HEK293 (cell line): ENCODE data around the gene STK32C.

ENCODE experiments used
- CTCF ChIA-PET: fragments of 350-600 bp; formaldehyde crosslinking; extraction: SDS; loops from one replicate; lab custom pipeline; 2021; ENCODE audit warnings: antibody characterized with exemption; lab: Yijun Ruan, JAX
- POLR2A ChIA-PET: fragments of 300-600 bp; formaldehyde crosslinking; extraction: SDS; loops from one replicate; lab custom pipeline; 2020; ENCODE audit warnings: antibody characterized with exemption, inconsistent platforms; lab: Yijun Ruan, JAX
- H3K27ac ChIP-seq: fragments of 200-500 bp; sonication (Bioruptor generic); 2 replicates; pipeline ENCODE4 v1.5.1; 2014; ENCODE audit warnings: low read depth, low read length, control low read depth, inconsistent platforms; ENCODE audit errors: extremely low read depth
- H3K36me3 ChIP-seq, 2 experiments: fragments of 200-500 bp in 1 of 2; sonication (Bioruptor generic) in 1 of 2; 1 replicate in 1 of 2; 2 replicates in 1 of 2; pipeline ENCODE4 v1.5.1; 2014 to 2017; ENCODE audit warnings: inconsistent platforms in 2 of 2, low read length in 2 of 2; ENCODE audit not compliant: control insufficient read depth in 2 of 2, insufficient read depth in 1 of 2
- H3K4me1 ChIP-seq: fragments of 200-500 bp; sonication (Bioruptor generic); 2 replicates; pipeline ENCODE4 v1.5.1; 2014; ENCODE audit warnings: mild to moderate bottlenecking, low read length, inconsistent platforms; ENCODE audit not compliant: control insufficient read depth, insufficient read depth
- H3K4me3 ChIP-seq: 2 replicates; pipeline ENCODE4 v1.5.1; 2011; ENCODE audit warnings: low read depth, mild to moderate bottlenecking, control low read depth, low read length, moderate library complexity
- H3K9me3 ChIP-seq: fragments of 200-500 bp; sonication (Bioruptor generic); 2 replicates; pipeline ENCODE4 v1.5.1; 2014; ENCODE audit warnings: low read depth, low read length, inconsistent platforms; ENCODE audit not compliant: control insufficient read depth, insufficient read depth
- EGR2 ChIP-seq: fragments of 450-650 bp; formaldehyde crosslinking; IDR thresholded peaks from 2 replicates; pipeline ENCODE4 v1.5.1; 2016; ENCODE audit warnings: low read depth, missing biosample characterization, missing genetic modification characterization
- GLIS1 ChIP-seq: fragments of 450-650 bp; formaldehyde crosslinking; IDR thresholded peaks from 2 replicates; pipeline ENCODE4 v1.5.1; 2016; ENCODE audit warnings: missing biosample characterization, missing genetic modification characterization
- GLIS2 ChIP-seq: fragments of 450-650 bp; formaldehyde crosslinking; IDR thresholded peaks from 2 replicates; pipeline ENCODE4 v1.5.1; 2016; ENCODE audit warnings: missing biosample characterization, missing genetic modification characterization
- MYNN ChIP-seq: fragments of 450-650 bp; formaldehyde crosslinking; IDR thresholded peaks from 2 replicates; pipeline ENCODE4 v1.5.1; 2016; ENCODE audit warnings: missing biosample characterization, missing genetic modification characterization, borderline replicate concordance
- SCRT2 ChIP-seq: fragments of 450-650 bp; formaldehyde crosslinking; IDR thresholded peaks from 2 replicates; pipeline ENCODE4 v1.5.1; 2016; ENCODE audit warnings: missing biosample characterization, missing genetic modification characterization
- SP3 ChIP-seq: fragments of 450-650 bp; formaldehyde crosslinking; IDR thresholded peaks from 2 replicates; pipeline ENCODE4 v1.5.1; 2016; ENCODE audit warnings: missing biosample characterization, missing genetic modification characterization
- ZBTB21 ChIP-seq: fragments of 450-650 bp; formaldehyde crosslinking; IDR thresholded peaks from 2 replicates; pipeline ENCODE4 v1.5.1; 2017; ENCODE audit warnings: missing biosample characterization, missing genetic modification characterization
- ZNF174 ChIP-seq: fragments of 450-650 bp; formaldehyde crosslinking; IDR thresholded peaks from 2 replicates; pipeline ENCODE4 v1.5.0; 2017; ENCODE audit warnings: missing biosample characterization, mild to moderate bottlenecking, missing genetic modification characterization
- ZNF274 ChIP-seq, 2 experiments: fragments of 200-500 bp in 1 of 2; fragments of 450-650 bp in 1 of 2; sonication (Bioruptor generic) in 1 of 2; formaldehyde crosslinking in 1 of 2; IDR thresholded peaks; 2 replicates each; pipeline versions ENCODE4 v1.5.1 to v1.6.1; 2014 to 2016; ENCODE audit warnings: borderline replicate concordance in 1 of 2, inconsistent platforms in 1 of 2, low read length in 1 of 2, missing biosample characterization in 1 of 2, missing genetic modification characterization in 1 of 2
- ZNF311 ChIP-seq: fragments of 450-650 bp; formaldehyde crosslinking; IDR thresholded peaks from 2 replicates; pipeline ENCODE4 v1.5.1; 2017; ENCODE audit warnings: missing biosample characterization, missing genetic modification characterization, borderline replicate concordance
- ZNF335 ChIP-seq: fragments of 450-650 bp; formaldehyde crosslinking; conservative IDR thresholded peaks from 2 replicates; pipeline ENCODE4 v1.5.1; 2016; ENCODE audit warnings: missing biosample characterization, missing genetic modification characterization
- ZNF416 ChIP-seq: fragments of 450-650 bp; formaldehyde crosslinking; IDR thresholded peaks from 2 replicates; pipeline ENCODE4 v1.5.1; 2016; ENCODE audit warnings: missing biosample characterization, missing genetic modification characterization
- ZNF426 ChIP-seq: fragments of 450-650 bp; formaldehyde crosslinking; IDR thresholded peaks from 2 replicates; pipeline ENCODE4 v1.5.1; 2017; ENCODE audit warnings: missing biosample characterization, missing genetic modification characterization, mild to moderate bottlenecking, inconsistent platforms, moderate library complexity
- ZNF510 ChIP-seq: fragments of 450-650 bp; formaldehyde crosslinking; IDR thresholded peaks from 2 replicates; pipeline ENCODE4 v1.5.1; 2018; ENCODE audit warnings: mild to moderate bottlenecking, missing genetic modification characterization, missing biosample characterization; ENCODE audit not compliant: insufficient replicate concordance
- ZNF549 ChIP-seq: fragments of 450-650 bp; IDR thresholded peaks from 2 replicates; pipeline ENCODE4 v1.5.1; 2018; ENCODE audit warnings: missing biosample characterization, missing genetic modification characterization, mild to moderate bottlenecking, inconsistent platforms, moderate library complexity
- ZNF610 ChIP-seq: fragments of 450-650 bp; formaldehyde crosslinking; IDR thresholded peaks from 2 replicates; pipeline ENCODE4 v1.5.1; 2016; ENCODE audit warnings: missing biosample characterization, missing genetic modification characterization, borderline replicate concordance
- TF ChIP-seq, protein P1 (sequence below): fragments of 450-650 bp; IDR thresholded peaks from 2 replicates; pipeline ENCODE4 v1.5.1; 2018; ENCODE audit warnings: missing biosample characterization, mild to moderate bottlenecking, missing genetic modification characterization
- TF ChIP-seq, protein P2 (sequence below): fragments of 450-650 bp; formaldehyde crosslinking; conservative IDR thresholded peaks from 2 replicates; pipeline ENCODE4 v1.5.1; 2016; ENCODE audit warnings: low read depth, missing biosample characterization, missing genetic modification characterization
- TF ChIP-seq, protein P3 (sequence below): fragments of 450-650 bp; formaldehyde crosslinking; IDR thresholded peaks from 2 replicates; pipeline ENCODE4 v1.5.1; 2016; ENCODE audit warnings: missing biosample characterization, missing genetic modification characterization

Gene STK32C

DNA sequence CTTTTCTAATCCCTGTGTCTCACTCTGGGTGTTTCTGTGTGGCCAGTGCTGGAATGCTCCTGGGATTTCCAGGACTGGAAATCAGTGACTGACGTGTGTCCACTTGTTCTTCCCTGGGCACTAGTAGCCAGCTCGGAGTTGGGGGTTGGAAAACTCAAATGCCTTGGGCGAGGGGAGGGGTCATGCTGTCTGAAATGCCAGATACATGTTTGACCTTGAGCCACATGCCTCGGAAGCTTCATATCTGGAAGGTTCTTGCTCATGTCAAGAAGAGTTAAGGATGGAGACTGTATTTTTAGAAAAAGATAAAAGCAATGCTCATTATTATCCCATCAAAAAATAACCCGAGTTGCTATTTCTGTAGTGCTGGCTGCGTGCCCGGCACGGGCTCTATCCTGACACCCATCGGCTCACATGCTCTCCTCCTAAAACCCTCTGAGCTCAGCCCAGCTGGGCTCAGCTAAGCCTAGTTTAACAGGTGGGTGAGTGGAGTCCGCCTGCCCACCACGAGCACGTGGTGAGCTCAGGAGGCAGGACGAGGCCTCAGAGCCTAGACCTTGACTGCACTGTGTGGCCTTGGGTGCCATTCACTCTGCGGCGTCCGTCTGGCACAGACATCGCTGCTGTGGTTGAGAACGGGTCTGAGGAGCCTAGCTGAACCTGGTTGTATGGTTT, 114.6 kb downstream of the STK32C start:
- no peaks in the 10 kb centered on the region for H3K9me3 ChIP-seq
- TF ChIP-seq SP3 (tag by site-specific recombination) (no peak), SCRT2 (tag by site-specific recombination) (peak; percentile 23; the same call in 1 of the 2 replicates)
- no peaks in the 10 kb centered on the region for H3K4me1 ChIP-seq
- POLR2A ChIA-PET, result no interaction called here
- CTCF ChIA-PET, result interaction anchor here (0.6 kb wide), 1 partner anchor 50 kb away, joined by 5 read pairs; no protein-coding TSS in a partner anchor
- H3K27ac ChIP-seq, result no peak overlapping the region
- H3K36me3 ChIP-seq, result no peaks in the 10 kb centered on the region
- no peak overlapping the region for H3K4me3 ChIP-seq

DNA sequence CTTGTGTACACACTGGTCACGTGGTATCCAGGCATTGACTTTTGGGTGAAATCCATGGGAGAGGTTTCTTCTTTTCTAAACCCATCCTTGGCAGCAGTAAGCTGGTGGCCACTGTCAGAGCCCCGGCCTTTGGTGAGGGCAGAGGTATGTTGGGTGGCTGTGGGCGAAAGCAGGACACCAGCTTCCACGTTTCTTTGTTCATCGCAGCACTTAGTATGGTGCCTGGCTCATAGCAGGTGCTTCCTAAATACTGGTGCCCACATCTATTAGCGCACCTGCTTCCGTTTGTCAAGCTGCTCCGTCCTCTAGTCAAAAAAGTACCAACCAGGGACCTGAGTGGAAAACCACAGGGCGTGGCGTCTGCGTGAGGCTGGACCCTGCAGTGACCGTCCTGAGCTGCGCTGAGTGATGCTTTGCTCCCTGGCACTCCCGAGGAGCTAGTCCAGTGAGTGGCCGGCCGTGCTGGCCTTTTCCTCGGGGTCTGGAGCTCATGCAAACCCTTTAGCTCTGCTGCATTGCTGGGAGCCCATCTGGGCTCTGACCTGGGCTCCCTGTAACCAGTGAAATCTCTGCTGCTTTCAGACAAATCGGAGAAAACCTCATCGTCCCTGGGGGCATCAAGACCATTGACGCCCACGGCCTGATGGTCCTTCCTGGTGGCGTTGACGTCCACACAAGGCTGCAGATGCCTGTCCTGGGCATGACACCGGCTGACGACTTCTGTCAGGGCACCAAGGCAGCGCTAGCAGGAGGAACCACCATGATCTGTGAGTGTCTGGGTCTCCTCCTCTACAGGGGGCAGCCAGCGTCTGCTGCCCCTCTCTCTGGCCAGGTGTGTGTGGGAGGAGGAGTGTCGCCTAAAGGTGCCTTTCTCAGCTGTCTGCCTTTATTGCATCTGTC, 115.4 kb downstream of the STK32C start:
- H3K4me1 ChIP-seq, result no peaks in the 10 kb centered on the region; the same call in 1 of the 2 replicates
- no peak overlapping the region for H3K27ac ChIP-seq
- ChIA-PET POLR2A (no interaction called here), CTCF (no interaction called here)
- no peaks in the 10 kb centered on the region for H3K9me3 ChIP-seq
- H3K36me3 ChIP-seq, result no peaks in the 10 kb centered on the region
- H3K4me3 ChIP-seq, result no peak overlapping the region
- TF ChIP-seq ZNF311 (no peak), GLIS2 (no peak), ZNF416 (tag by site-specific recombination) (no peak), SCRT2 (tag by site-specific recombination) (no peak), ZNF174 (tag by site-specific recombination) (no peak), ZNF426 (no peak), ZNF274 (IDR thresholded peaks at IDR 0.05; ENCODE audit: low read length) (no peak), ZNF274 (tag by site-specific recombination; IDR thresholded peaks at IDR 0.05; ENCODE audit: borderline replicate concordance) (no peak)

DNA sequence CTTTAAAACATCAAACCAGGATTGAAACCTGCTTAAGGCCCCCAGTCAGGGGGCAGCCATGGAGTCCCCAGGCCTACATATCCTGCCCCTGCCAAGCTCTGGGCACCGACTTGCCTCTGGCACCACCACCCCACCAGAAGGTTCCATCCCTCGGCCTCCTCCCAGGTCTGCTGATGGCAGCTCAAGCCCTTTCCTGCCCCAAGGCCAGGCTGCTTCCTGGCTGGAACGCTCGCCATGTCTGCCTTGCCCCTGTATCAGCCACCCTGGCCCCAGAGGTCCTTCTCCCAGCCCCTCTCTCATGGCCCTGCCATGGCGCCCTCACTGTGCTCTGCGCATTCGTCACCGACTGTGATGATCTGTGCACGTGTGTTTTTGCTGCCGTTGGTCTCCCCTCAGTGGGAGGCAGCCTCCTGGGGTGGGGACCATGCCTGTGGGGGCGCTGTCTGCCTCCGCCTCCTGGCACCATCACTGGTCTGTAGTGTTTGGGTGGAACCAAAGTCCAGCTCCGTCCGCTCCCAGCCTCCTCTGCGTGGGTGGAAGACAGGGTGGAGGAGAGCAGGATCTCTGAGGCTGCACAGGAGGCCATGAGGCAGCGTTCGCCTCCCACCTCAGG, 117.8 kb downstream of the STK32C start:
- no peak overlapping the region for H3K4me3 ChIP-seq
- ChIA-PET CTCF (interaction anchor here (1.2 kb wide), 1 partner anchor 125 kb away, joined by 3 read pairs; no protein-coding TSS in a partner anchor), POLR2A (no interaction called here)
- H3K36me3 ChIP-seq, result no peaks in the 10 kb centered on the region
- no peaks in the 10 kb centered on the region for H3K9me3 ChIP-seq
- no peak overlapping the region for H3K27ac ChIP-seq
- no peaks in the 10 kb centered on the region; the same call in 1 of the 2 replicates for H3K4me1 ChIP-seq
- TF ChIP-seq, protein P1, sequence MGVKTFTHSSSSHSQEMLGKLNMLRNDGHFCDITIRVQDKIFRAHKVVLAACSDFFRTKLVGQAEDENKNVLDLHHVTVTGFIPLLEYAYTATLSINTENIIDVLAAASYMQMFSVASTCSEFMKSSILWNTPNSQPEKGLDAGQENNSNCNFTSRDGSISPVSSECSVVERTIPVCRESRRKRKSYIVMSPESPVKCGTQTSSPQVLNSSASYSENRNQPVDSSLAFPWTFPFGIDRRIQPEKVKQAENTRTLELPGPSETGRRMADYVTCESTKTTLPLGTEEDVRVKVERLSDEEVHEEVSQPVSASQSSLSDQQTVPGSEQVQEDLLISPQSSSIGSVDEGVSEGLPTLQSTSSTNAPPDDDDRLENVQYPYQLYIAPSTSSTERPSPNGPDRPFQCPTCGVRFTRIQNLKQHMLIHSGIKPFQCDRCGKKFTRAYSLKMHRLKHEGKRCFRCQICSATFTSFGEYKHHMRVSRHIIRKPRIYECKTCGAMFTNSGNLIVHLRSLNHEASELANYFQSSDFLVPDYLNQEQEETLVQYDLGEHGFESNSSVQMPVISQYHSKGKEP, result no peak
- TF ChIP-seq MYNN (tag by site-specific recombination), result no peak
- TF ChIP-seq ZNF610 (tag by site-specific recombination), result no peak
- TF ChIP-seq EGR2, result peak; percentile 72
- TF ChIP-seq, protein P2, sequence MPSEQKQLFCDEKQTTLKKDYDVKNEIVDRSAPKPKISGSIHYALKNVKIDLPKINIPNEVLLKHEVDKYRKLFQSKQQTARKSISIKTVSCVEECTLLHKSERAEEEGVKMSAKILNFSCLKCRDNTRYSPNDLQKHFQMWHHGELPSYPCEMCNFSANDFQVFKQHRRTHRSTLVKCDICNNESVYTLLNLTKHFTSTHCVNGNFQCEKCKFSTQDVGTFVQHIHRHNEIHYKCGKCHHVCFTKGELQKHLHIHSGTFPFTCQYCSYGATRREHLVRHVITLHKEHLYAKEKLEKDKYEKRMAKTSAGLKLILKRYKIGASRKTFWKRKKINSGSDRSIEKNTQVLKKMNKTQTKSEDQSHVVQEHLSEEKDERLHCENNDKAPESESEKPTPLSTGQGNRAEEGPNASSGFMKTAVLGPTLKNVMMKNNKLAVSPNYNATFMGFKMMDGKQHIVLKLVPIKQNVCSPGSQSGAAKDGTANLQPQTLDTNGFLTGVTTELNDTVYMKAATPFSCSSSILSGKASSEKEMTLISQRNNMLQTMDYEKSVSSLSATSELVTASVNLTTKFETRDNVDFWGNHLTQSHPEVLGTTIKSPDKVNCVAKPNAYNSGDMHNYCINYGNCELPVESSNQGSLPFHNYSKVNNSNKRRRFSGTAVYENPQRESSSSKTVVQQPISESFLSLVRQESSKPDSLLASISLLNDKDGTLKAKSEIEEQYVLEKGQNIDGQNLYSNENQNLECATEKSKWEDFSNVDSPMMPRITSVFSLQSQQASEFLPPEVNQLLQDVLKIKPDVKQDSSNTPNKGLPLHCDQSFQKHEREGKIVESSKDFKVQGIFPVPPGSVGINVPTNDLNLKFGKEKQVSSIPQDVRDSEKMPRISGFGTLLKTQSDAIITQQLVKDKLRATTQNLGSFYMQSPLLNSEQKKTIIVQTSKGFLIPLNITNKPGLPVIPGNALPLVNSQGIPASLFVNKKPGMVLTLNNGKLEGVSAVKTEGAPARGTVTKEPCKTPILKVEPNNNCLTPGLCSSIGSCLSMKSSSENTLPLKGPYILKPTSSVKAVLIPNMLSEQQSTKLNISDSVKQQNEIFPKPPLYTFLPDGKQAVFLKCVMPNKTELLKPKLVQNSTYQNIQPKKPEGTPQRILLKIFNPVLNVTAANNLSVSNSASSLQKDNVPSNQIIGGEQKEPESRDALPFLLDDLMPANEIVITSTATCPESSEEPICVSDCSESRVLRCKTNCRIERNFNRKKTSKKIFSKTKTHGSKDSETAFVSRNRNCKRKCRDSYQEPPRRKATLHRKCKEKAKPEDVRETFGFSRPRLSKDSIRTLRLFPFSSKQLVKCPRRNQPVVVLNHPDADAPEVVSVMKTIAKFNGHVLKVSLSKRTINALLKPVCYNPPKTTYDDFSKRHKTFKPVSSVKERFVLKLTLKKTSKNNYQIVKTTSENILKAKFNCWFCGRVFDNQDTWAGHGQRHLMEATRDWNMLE (tag by site-specific recombination), result no peak
- TF ChIP-seq ZNF549 (tag by site-specific recombination), result no peak
- TF ChIP-seq ZNF335, result no peak
- peak; percentile 52 for TF ChIP-seq GLIS1 (tag by site-specific recombination)
- TF ChIP-seq ZNF416 (tag by site-specific recombination), result no peak
- TF ChIP-seq, protein P3, sequence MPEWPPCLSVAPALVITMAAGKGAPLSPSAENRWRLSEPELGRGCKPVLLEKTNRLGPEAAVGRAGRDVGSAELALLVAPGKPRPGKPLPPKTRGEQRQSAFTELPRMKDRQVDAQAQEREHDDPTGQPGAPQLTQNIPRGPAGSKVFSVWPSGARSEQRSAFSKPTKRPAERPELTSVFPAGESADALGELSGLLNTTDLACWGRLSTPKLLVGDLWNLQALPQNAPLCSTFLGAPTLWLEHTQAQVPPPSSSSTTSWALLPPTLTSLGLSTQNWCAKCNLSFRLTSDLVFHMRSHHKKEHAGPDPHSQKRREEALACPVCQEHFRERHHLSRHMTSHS (tag by site-specific recombination), result no peak
- no peak for TF ChIP-seq SCRT2 (tag by site-specific recombination)
- TF ChIP-seq ZBTB21 (tag by site-specific recombination), result no peak
- TF ChIP-seq ZNF510 (tag by site-specific recombination), result no peak
